GM19193 (cell line): Measurements from ENCODE around the gene DCAF6.
A peak's percentile ranks its signal among the peaks of the same experiment; 100 is the strongest.

Experiments used
- POLR2A ChIP-seq: IDR thresholded peaks from 4 replicates; pipeline ENCODE4 v1.6.1; 2011; ENCODE audit not compliant: insufficient read depth, insufficient read length; ENCODE audit errors: extremely low read depth

The DCAF6 gene

DNA sequence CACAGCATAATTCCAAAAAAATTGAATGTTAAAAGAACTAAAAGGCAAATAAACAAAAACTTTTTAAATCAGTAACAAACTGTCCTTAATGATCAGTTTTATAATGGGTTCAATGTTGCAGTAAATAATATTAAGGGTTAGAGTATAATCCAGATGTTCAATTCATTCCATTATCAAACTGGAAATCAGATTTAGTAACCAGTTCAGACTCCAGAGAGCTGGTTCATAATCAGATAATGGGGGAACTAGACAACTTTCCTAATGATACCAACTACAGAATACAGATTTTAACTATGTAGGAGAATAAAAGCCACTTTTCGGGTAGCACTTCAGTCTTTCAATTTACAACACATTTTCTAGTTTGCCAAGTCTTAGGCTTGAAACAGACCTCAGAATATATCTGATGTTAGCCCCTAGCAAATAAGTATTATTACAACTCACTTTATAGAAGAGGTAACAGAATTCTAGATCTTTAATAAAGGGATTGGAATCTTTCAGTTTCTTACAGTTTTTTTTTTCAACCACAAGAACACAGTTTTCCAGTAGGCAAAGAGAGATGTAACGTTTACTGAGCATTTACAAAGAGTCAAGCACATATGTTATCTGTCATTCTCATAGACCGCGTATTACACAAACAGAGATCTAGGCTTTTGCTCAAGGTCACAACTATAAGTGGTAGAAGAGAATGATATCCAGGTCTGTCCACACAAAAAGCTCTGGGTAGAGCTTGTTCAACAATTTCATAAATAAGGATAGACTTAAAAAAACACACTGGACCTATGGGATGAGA lies 1.9 kb upstream of the DCAF6 start:
- TF ChIP-seq POLR2A: no peak

DNA sequence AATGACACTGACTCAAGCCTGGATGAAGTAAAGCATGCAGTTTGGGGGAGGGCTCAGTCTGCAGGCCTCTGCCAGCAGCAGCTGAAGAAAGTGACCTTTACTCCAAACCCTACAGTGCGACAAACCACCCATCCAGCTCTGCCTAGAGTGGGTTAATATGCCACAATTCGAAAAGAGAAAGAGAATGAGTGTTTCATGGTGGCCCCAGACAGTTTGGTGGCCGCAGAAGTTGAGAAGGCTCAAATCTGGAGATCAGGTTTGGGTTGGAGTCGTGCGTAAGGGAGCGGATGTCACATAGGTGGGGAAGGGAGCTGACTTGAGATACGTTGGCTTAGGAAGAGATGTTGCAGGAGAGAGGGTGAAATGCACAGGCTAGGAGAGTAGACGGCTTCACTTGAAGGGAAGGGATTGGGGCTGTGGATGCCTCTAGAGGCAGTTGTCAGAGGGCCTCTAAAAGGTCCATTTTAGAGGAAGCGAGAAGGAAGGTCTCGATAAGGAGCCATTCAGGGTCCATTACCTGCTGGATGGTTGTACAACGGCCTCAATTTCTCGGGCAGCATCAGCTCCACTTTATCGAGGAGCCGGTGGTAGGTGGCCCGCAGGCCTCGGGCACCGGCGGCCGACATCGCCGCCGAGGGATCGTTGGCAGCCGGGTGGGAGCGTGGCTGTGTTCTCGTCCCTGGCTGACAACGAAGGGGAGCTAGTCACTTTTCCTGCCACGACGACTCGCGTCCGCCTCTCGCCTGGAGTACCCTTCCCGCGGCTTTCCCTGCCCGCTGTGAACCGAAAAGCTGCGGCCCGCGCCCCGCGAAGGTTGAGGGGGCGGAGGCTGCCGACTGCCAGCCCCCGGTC lies 1.0 kb upstream of the DCAF6 start:
- TF ChIP-seq POLR2A: peak; percentile 74

DNA sequence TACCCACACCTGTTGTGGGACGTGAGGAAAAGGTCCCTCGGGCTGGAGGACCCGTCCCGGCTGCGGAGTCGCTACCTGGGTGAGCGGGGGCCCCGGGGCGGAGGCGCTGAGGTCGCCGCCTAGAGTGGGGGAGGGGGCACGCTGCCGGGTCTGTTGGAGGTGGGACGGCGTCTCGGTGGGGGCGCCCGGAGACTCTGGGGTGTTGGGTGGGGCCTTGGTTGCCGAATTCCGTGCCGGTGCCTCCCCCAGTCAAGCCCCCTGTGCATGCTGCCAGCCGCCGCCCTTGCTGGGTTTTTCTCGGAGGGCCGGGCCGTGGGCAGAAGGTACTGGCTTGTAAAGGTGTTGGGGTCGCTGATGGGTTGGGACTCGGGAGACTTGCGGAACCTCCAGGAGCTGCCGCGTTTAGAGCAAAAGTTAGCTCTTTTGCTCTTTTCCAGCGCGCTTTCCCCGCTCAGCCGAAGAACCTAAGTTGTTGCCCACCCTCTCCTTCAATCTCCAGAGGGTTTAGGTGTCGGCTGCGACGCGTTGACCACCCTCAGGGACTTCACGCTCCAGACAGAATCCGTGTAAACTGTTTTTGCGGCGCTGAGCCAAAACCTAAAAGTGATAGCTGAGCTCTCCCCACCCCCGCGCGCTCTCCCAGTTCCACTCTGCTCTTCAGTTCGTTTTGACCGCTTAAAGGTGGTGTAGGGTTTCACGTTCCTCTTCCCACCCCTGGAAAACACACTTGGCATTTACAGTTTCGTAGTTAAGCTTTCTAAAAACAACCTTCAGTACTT lies 636 bp downstream of the DCAF6 start, which contains the start of gene MPC2:
TSS of gene MPC2 (minus strand) at position 143 of the 779 bp plus-strand sequence. CDS start 1,231 bp downstream, outside the sequence.
- no peak for TF ChIP-seq POLR2A

DNA sequence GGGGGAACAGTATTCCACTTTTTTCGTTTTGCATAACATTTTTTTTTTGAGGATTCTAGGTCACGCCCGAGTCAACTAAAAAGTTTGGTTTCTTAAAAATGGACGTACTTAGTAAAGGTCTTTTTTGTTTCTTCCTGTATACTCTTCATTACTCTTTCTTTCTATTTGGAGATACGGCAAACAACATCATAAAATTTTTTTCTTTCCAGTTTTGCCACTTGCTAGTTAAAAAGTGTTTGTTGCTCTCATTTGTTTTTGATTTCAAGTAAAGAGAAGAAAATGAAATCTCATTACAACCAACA lies 1.2 kb downstream of the DCAF6 start:
- no peak for TF ChIP-seq POLR2A

DNA sequence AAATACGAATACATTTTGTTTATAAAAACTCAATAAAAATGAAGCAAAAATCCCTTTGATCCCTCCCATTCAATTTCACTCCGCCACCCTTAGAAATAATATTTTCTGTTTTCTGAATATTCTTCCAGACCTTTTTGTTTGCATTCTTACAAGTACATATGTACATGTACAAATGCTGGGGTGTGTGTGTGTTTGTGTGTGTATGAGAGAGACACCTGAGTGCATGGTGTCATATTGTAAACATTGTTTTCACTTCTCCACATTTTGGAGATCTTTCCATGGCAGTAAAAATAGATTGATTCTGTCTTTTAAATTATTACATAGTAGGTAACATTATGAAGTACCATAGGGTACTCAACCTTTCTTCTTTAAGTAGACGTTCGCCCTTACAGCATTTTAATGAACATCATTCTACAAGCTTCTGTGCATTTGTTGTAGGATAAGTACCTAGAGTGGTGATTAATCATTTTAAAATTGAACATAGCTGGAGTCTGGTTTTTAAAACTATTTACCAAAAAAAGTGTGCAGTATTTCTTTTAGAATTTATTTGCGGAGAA lies 1.7 kb downstream of the DCAF6 start:
- TF ChIP-seq POLR2A: no peak

DNA sequence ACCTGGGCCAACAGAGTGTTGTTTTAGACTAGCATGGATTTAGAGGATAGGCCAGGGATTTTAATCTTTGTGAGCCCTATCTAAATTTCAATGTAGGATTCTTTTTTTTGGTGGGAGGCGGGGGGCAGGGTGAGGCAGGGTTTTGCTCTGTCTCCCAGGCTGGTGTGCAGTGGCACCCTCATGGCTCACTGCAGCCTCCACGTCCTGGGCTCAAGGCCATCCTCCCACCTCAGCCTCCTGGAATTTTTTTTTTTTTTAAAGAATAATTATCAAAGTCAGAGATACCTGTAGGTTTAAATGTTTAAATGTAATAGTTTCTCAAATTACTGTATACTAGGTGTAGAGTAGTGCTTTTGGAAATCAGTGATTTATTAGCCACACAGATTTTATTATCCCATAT lies 3.8 kb downstream of the DCAF6 start:
- TF ChIP-seq POLR2A: no peak

DNA sequence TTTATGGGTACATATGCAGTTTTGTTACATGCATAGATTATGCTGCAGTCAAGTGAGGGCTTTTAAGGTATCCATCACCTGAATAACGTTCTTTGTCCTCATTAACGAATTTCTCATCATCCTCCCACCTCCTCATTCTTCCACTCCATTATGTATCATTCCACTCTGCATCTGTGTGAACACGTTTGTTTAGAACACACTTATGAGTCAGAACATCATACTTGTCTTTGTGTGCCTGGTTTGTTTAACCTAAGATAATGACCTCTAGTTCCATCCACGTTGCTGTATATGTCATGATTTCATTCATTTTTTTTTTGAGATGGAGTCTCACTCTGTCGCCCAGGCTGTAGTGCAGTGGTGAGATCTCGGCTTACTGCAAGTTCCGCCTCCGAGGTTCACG lies 7.1 kb downstream of the DCAF6 start:
- no peak for TF ChIP-seq POLR2A

DNA sequence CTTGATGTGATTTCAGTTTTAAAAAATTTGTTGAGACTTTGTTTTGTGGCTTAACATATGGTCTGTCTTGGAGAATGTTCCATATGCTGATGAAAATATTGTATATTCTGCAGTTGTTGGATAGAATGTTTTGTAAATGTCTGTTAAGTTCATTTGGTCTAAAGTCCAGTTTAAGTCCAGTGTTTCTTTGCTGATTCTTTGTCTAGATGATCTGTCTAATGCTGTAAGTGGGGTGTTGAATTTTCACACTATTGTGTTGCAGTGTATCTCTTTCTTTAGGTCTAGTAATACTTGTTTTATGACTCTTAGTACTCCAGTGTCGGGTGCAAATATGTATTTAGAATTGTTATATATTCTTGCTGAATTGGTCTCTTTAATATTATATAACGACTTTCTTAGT lies 11.2 kb downstream of the DCAF6 start:
- no peak for TF ChIP-seq POLR2A

DNA sequence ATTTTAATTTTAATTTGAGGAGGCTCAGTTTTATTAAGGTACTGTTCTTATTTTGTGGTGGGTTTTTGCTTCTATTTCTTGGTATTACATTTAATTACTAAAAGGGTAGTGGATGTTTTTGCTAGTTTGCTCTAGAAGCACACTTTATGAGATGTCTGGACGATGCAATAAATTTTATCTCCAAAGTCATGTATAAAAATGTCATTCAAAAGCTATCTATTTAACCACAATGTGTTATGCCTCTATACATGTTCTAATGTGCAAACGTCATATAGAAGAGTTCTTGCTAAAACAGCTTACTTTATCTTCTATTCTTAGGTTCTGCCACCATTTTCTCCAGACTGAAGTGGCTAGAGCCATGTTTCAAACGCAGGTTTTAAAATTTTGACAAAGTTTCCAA lies 13.3 kb downstream of the DCAF6 start:
- no peak for TF ChIP-seq POLR2A

DNA sequence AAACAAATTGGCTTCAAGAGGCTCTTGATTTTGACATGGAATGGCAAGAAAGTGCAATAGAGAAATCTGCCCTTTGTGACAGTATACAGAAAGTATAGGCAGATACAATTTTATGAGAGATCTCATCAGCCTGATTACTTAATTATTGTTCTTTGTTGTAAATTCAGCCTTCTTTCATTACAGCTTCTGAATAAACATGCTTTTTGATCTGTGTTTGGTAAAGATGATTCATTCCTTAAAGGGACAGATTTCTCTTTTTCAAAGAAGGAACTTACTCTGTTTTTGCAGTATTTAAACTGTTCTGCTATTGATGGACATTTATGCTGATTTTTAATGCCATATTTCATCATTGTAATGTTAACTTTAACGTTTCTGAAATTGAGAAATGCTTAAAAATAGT lies 14.1 kb downstream of the DCAF6 start:
- TF ChIP-seq POLR2A: no peak

DNA sequence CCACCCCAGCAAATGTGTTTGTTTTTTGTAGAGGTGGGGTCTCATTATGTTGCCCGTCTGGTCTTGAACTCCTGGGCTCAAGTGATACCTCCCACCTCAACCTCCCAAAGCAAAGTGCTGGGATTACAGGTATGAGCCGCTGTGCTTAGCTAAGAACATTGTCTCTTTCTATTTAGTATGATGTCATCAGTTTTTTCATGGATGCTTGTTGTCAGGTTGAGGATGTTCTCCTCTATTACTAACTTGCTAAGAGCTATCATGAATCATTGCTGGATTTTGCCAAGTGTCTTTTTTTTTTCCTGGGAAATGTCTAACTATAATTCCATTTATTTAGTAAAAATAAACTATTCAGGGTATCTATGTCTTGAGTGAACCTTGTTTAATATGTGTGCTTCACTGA lies 19.4 kb downstream of the DCAF6 start:
- TF ChIP-seq POLR2A: no peak

DNA sequence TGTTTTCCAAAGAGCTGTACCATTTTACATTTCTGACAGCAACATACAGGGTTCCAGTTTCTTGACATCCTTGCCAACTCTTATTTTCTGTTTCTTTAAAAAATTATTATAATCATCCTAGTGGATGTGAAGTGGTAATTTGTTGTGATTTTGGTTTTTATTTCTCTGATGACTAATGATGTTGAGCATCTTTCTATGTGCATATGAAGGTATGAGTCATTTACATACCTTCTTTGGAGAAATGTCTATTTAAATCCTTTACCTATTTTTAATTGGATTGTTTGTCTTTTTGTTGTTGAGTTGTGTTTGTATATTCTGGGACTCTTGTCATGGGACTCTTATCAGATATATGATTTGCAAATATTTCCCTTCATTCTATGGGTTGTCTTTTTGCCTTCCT lies 21.2 kb downstream of the DCAF6 start:
- TF ChIP-seq POLR2A: no peak

DNA sequence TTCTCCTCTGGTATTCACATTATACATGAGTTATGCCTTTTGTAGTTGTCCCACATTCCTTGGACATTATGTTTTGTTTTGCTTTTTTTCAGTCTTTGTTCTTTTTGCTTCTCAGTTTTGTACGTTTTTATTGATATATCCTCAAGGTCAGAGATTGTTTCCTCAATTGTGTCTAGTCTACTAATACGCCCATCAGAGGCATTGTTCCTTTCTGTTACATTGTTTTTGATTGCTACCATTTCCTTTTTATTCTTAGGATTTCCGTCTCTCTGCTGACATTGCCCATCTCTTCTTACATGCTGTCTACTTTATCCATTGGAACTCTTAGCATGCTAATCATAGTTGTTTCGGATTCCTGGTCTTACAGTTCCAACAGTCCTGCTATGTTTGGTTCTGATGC lies 28.2 kb downstream of the DCAF6 start:
- TF ChIP-seq POLR2A: no peak

DNA sequence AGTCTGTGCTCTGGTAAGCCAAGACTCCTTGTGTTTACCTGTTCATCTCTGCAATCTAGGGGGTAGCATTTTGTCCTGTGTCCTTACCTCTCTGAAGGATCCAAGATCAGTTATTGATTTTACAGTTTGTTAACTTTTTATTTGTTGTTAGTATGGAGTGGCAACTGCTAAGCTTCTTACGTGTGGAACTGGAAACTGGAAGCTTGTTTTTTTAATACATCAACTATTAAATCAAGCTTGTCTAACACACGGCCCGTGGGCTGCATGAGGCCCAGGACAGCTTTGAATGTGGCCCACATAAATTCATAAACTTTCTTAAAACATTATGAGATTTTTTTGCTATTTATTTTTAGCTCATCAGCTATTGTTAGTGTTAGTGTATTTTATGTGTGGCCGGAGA lies 29.6 kb downstream of the DCAF6 start:
- no peak for TF ChIP-seq POLR2A

DNA sequence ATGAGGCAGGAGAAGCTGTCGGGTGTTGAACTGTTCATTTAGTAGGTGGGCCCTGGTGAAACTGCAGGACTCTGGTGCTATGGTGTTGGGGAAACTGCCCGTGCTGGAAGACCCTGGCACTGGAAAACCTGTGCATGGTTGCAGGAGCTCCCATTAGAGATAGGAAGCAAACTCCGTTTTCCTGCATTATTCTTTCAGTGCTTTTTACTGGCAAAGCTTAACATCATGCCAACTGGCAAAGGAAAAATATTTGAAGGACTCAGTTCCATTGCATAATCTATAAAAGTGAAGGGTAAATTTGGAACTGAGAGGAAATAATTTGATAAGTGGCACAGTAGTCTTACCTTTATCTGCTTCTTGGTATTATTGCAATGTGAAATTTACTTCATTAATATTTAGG lies 32.1 kb downstream of the DCAF6 start:
- TF ChIP-seq POLR2A: no peak

DNA sequence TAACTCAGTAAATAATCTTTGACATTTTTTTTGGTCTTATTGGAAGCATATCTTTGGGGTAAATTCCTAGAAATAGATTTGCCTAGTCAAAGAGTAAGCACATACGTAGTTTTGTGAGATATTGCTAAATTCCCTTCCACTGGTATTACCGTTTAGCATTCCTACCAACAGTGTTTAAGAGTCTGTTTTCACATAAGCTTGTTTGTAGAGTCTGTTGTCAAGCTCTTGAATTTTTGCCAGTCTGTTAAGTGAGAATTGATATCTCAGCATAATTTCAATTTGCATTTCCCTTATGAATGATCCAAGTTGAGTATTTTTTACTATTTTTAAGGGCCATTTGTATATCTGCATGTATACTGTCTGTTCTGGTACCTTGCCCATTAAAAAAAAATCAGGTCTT lies 37.3 kb downstream of the DCAF6 start:
- no peak for TF ChIP-seq POLR2A

DNA sequence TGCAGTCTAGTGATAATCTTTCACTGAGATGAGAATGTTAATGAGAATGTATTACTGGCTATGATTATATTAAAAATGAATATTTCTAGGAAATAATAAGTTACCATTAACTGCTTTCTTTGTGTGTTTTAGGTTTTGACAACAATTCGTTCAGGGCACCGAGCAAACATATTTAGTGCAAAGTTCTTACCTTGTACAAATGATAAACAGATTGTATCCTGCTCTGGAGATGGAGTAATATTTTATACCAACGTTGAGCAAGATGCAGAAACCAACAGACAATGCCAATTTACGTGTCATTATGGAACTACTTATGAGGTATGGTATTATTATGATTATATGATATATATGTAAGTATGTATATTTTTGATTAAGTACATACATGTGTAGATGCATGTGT lies 38.2 kb downstream of the DCAF6 start:
- no peak for TF ChIP-seq POLR2A
